Activated T-cell treated with anti-CD3 and anti-CD28 coated beads for 24 hours (primary cell): ENCODE measurements around the gene TBC1D22A.
"Not testable (repeated sequence)": the region's sequence is repeated elsewhere in the genome, so short reads cannot be mapped to it uniquely, and the experiment has no call there.

ENCODE experiments used
- DNase-seq: peaks from one replicate; pipeline ENCODE4 v3.0.0-alpha.2; 2020; ENCODE audit warnings: low read depth

The TBC1D22A gene

DNA sequence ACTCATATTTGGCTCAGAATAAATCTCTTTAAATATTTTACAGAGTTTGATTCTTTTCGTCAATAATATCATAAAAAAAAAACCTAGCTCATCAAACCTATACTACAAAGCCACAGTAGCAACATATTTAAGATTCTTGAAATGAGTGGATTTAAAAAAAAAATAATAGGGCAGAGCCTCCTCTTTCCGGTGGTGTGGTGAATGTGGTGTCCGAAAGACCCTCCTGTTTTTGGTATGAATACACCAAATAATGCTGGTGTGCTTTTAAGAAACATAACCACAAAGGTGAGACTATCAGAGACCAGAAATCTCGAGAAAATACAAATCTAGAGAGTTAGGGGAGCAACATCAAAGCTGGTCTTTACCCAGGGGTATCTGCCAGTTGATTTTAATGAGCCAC is 342.6 kb downstream of the TBC1D22A start:
- no peak for DNase-seq

DNA sequence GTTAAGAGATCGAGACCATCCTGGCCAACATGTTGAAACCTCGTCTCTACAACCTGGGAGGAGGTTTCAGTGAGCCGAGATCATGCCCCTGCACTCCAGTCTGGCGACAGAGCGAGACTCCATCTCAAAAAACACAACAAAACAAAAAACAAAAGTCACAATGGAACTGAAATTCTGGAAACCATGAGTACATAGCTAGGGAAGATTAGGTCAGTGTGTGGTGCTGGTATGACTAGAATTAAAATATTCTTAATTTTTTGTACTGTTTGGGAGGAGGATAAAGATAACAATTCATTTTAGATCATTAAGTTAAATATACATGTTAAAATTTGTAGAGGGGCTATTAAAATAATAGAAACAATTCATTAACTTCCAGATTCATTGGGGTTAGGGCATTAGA is 344.4 kb downstream of the TBC1D22A start:
- DNase-seq: no peak

DNA sequence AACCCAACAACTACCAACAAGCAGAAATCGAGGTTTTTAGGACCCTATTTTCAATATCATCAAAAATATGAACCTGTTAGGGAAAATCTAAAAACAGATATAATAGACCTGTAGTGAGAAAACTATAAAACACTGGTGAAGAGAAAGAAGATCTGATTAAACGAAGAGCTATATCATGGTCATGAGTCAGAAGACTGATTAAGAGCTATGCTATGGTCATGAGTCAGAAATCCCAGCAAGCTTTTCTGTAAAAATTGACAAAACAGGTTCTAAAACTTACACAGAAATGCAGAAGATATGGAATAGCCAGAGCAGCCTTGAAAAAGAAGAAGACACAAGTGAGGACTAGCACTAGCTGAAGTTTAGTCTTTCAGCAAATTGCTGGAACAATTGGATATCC is 345.0 kb downstream of the TBC1D22A start:
- no peak for DNase-seq

DNA sequence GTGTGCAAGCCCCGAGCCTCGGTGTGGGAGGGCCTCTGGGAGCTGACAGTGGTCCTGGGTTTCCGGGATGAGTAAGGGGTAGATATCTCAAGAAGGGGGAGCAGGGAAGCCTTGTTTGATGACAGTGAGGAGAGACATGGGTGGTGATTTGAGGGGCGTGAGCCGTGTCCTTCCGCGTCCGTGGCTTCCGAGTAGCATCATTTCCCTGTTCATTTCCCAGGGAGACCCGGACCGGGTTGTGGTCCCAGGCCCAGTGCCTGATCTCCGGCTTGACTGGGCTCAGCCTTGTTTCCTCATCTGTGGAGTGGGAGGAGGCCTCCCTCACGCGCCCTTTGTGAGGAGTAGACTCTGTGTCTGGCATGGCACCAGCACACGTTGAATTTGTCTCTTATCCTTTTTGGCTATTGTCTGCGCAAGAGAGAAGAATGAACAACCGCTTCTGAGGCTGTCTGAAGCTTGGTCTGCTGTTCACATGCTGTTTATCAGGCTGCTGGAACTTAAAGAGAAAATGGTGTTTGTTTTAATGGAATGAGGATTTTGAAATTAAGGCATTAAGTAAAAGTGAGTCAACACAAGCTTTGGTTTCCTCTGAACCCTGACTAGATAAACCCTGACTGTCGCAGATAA is 348.5 kb downstream of the TBC1D22A start:
- DNase-seq: no peak

DNA sequence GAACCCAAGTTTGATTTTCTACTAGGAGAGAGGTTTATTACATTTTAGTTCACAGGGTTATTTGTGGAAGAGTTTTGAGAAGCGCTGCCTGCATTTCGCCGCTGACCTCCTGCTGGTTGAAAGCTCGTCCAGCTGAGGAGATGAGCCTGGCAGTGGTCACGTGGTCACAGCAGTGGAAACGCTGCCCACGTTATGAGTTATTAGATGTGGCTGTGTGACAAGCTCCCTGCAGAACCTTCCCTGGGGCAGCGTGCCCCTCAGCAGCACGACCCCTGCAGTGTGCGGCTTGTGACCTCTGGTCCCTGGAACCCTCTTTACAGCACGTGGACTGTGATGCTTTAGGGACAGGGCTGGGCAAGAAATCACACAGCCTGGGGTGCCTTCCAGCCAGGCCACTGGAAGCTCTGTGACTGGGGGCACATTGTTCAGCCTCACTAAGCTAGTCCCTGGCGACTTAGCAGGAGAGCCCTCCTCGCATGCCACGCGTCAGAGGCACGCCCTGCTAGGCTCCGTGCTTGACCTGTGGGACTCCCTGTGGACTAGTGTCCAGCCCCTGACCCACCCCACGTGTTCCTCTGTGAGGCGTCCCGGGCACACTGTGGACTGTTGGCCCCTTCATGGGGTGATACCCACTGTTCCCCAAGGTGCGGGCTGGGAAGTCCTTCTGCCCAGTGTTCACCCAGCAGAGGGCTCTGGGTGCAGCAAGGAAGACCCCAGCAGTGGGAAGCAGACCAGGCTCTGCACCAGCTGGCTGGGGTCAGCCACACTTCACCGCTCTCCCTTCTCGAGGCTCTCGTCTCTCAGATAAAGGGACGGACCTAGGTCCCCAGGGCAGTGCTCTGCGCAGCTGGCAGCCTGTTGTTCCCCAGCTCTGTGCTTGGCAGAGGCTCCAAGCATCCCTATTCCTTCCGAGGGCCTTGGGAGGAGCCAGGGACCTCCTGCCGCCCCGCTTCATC is 349.5 kb downstream of the TBC1D22A start:
- no peak for DNase-seq

DNA sequence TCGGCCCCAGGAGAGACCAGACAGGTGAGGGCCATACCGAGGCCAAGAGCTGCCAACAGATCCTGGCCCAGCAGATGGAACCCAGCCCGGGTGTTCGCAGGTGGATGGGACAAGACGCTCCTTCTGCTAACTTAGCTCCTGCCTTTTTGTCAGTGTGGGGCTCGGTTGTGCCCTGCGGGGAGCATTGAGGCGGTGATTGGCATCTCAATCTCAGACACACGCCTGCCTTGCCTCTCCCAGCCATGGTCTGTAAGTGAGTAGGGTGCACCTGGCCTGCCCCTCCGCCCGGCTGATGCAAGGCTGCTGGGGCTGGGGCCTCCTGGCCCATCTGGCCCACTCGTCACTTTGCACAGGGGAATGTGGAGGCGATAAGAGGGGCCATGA is 350.1 kb downstream of the TBC1D22A start:
- DNase-seq: no peak

DNA sequence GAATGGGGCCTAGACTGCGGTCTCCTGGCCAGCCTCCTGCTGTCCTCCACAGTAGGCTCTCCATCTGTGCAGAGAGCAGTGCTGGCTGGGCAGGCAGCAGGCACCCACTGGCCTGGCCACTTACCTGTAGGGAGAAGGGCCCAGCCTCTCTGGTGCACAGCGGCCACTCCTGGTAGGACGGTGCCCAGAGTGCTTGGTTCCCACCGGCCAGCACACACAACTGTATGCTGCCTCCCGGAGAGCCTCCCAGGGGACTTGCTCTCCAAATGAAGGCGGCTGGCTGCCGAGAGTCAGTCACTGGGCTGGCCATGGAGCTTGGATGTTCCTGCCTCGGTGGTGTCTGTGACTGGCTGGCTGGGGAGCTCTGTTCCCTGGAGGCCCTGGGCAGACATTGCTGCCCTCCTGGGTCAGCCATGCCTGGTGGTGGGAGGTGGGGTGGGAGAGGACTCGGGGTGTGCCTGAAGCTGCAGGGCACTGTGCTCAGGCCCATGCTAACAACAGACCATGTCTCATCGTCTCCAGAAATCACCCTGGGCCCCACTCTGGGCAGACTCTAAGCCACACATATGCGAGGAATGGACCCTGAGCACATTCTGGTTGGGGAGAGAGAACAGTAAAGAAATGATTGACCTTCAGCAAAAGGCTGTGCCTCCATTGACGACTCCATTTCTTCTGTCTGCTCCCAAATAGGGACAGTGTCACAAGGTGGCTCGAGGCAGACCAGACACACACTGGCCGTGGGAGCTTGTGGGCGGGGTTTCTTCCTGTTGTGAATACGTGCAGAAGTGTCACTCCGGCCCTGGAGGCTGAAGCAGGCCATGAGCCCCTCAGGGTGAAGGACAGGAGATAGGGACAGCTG is 350.8 kb downstream of the TBC1D22A start:
- DNase-seq: no peak

DNA sequence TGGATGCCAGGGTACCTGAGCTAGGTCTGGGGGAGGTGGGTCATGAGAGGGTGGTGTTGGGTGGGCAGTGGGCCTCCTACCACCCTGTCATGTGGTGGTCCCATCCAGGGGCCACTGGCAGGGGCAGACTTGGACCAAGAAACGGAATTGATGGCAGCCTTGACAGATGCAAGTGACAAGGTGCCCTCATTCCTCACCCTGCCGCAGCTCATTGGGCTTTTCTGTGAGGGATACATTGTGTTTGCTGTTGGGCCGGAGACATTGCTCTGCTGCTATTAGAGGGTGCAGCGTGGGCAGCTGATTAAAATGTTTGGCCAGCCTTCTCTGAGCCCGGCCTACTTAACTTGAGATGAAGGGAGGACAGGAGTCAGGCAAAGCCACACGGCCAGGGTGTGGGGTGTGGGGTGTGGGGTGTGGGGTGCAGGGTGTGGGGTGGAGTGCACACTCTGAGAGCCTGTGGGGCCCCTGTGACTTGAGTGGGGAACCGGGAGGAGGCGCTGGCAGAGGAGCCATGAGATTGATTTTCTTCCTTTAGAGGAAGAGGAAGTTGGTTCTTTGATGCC is 351.5 kb downstream of the TBC1D22A start:
- DNase-seq: no peak

DNA sequence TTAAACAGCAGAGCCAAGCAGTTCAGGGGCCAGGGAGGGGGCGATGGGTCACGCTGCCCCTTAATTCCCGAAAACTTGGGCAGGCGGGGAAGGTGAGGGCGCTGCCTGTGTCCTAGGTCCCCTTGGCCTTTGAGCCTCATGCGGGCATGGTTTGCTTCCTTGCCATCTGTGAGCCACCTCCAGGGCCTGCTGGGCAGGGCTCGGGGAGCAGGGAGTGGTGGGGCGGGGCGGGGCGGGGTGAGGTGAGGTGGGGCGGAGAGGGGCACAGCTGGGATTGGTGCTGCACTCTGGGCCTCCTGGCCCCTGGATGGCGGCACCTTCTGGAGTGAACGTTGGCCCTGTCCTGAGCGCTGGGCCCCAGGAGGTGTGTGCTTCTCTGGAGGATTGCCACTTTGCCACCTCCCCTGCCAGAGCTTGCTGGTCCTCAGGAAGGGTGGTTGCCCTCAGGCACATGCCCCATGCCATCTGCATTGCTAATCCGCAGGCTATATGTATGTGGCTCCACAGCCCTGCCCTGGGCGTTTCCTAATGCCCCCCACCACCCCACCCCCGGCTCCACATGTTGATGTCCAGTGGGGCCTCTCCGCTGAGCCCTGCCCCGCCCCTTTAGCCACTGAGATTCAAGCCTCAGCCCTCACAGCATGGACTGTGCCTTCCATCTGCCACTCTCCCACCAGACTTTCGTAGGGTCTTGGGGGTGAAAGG is 352.5 kb downstream of the TBC1D22A start:
- no peak for DNase-seq

DNA sequence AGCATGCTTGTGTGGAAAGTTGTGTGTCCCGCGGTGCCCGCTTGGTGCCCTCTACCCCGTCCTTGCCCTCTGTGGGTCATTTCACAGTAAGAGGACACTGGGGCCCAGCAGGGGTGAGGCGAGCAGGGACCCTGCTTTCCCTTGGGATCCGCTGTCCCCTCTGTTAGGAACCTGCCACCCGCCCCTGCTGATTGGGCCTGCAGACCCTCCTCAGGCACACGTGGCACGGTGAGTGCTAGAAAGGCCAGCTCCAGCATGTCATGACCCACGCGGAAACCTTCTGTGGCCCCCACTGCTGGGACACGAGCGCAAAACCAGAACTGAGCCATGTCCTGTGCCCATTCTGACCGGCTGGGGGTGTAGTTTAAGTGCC is 353.1 kb downstream of the TBC1D22A start:
- no peak for DNase-seq

DNA sequence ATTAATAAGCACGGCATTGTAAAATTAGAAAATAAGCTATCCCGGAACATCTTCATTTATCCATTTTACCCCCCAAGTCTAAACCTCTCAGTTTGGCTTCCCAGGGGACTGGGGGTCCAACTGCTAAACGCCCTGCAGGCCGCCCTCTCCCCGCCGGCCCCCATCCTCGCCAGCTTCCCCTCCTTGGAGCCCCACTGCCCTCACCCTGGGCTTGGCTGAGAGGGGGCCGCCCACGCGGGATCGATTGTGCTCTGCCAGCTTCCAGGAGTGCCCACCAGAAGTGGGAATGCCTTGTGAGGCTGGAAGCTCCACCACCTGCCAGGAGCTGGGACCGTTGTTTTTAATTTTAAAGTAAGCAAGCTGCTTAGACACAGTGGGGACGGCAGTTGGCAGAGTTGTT is 353.5 kb downstream of the TBC1D22A start:
- DNase-seq: no peak

DNA sequence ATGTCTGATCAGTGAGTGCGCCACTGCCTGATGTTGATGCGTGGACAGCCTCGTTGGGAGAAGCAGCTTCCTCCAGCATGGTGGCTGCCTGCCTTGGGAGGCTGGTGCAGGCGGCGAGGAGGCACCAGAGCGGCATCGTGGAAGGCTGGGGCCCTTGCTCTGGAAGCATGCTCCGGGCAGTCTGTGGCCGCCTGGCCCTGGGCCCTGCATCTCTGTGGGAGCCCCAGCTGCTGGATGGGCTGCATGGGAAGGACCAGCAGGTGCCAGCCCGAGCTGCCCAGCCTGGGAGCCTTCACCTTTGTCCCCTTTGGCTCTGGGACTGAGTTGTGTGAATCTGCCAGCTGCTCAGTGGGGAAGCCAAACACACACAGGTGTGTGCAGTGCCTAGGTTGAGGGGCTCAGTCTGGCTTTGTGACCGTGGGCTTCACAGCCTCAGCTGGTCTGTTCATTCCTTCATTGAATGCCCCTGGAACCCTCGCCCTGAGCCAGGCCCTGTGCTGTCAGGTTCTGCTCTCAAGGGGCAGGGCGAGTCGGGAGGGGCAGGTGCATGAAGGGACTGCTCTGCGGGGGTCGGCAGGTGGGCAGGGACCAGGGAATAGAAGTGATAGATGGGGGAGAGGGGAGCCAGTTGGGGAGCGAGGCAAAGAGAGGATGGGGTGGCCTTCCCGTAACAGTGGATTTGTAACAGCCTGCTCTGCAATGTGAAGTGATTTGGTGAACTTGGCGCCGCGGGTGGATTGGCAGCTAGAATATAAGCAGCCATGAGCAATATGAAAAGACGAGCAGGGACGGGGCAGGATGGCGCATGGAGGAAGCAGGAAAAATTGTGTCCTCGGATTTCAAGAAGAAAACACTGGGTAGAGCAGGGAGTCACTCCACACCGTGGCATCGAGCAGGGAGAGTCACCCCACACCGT is 354.2 kb downstream of the TBC1D22A start:
- no peak for DNase-seq

DNA sequence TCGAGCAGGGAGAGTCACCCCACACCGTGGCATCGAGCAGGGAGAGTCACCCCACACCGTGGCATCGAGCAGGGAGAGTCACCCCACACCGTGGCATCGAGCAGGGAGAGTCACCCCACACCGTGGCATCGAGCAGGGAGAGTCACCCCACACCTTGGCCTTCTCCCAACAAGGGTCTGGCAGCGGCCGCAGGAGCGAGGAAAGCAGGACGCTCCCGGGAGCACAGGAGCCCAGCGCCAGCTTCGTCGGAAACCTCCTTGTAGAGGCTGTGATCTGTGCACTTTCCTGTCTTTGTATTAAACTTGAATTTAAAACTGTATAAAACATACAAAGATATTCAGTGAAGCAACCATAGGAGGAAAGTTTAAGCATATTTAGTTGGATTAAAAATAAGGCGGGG is 355.0 kb downstream of the TBC1D22A start:
- DNase-seq: not testable (repeated sequence)

DNA sequence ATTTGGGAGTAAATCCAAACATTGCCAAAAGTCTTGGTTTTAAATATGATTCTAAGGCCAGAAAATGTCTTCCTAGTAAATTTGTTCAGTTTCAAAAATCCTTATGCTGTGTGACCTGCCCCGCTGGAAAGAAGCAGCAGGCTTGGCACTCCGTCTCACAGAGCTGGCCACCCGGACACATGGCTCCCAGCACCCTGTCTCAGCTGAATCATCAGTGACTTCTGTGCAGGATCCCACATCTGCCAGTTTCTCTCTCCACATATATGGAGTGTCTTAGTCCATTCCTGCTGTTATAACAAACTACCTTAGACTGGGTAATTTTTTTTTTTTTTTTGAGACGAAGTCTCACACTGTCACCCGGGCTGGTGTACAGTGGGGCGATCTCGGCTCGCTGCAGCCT is 356.7 kb downstream of the TBC1D22A start:
- no peak for DNase-seq

DNA sequence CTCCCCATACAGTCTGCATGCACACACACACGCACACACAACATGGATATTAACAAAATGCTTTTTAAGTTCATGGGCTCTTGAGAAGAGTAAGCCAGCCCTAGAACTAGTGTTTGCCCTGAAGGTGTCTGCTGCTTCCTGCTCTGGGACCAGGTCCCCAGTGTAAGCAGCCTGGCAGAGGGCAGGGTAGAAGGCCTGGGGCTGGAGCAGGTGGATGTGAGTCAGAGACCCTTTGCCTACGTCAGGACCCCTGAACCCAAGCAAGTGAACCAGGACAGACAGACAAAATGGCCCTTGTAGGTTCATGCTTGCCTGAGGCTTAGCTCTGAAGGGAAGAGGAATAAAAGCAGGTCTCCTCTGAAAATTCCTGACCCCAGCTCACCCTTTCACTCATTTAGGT is 357.9 kb downstream of the TBC1D22A start:
- no peak for DNase-seq

DNA sequence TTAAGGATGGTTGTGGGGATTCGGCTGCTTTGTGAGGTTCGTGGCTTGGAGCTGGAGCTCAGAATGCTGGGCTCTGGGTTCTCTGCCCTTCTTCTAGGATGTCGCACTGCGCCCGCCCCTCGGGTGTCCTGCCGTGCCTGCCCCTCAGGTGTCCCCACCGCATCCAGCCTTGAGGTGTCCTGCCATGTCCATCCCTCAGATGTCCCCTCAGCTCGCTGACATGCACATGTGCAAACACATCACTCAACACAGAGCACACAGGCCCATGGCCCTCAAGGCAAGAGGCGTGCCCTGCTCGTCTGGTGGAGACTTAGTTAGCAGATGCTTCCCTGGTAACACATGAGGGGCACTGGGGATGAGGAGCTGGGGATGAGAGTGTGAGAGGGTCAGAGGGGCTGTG is 359.3 kb downstream of the TBC1D22A start:
- DNase-seq: no peak

DNA sequence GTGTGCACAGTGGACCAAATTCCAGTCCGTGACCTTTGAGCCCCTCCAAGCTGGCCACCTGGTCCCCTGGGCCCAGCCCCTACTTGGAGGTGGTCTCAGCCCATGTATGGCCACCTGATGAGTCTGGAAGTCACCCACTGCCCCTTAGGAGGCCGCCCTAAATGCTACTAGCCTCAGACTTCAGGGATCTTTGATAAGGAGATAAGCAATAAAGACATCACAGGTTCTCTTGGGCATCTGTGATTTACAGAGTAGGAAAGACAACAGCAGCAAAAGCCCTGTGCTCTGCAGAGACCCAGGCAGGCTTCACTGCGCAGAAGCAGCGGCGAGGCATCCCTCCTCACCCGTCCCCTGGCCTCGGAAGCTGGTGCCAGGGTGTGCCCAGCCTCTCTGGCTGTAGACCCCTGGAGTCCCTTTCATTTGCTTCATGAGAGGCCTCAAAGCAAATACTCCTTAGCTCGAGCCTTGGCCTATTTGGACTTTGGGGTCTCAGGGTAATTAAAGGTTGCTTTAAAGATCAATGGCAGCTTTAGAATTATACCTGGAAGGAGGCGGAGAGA is 360.1 kb downstream of the TBC1D22A start:
- no peak for DNase-seq

DNA sequence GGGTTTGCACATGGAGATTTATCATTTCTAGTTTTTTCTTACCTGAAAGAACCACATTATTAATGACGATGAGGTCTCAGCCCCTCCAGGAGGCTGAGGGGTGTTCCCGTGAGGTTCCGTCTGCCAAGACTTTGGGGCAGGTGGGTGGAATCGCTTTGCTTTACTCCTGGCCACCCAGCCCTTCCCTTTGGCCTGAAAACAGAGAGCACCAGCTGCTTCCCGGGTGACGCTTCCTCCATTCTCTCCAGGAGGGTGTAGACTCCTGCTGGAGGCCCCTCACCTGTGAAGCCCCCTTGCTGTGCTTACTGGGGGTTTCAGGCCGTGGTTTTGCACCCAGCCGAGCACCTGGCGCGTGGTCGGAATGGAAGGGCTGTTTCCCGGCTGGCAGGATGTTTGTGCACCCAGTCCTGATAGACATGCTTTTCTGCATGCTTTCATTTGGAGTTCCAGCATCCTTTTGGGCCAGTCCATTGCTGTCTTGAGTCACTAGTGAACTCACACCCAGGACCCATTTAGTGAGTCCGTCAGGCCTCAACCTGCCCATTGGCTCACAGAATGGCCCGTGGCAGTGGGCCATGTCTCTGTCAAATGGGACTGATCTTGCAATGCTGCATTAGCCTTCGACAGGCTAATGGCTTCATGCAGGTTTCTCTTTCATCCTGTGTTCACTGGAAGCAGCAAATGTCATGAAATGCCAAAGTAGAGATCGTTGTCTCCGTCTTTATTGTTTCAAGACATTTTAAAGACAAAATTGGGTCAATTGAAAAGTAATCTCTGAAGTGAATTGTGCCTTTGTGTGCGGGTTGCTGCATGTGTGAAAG is 360.8 kb downstream of the TBC1D22A start:
- no peak for DNase-seq

DNA sequence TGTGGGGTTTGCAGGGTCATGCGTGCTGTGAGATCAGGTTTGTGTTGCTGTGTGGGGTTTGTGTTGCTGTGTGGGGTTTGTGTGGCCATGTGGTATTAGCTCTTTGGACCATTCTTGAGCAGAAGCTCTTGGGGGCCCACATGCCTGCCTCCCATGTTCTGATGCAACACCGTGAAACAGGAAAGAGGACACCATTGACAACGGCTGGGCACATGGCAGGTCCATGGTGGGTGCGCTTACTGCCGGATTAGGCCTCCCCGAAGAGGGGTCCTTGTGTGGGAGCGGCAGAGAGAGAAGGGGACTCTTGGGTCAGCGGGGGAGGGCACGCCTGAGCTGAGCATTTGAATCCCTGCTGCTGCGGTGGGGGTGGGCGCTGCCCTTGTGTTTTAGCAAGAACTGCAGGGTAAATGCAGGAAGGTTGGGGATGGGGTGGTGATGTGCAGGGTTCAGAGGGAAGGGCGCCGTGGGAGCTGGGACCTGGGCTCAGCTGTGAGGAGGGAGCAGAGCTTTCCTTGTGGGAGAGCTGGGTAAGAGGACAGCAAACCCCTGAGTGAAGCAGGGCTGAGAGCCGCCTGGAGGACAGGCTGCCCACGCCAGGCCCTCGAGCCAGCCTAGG is 361.5 kb downstream of the TBC1D22A start:
- DNase-seq: no peak
